Hepatocyte (in vitro differentiated cells): ENCODE data around the gene RASAL2.

Experiments used
- EZH2 ChIP-seq: fragments of 200-600 bp; sonication (generic); IDR thresholded peaks from 2 replicates; pipeline ENCODE4 v1.6.1; 2016; ENCODE audit warnings: antibody characterized with exemption, mild to moderate bottlenecking, borderline replicate concordance
- EZH2phosphoT487 ChIP-seq: fragments of 200-600 bp; sonication (generic); IDR thresholded peaks from one replicate; pipeline ENCODE4 v1.6.1; 2018; ENCODE audit warnings: antibody characterized with exemption, mild to moderate bottlenecking, low read depth, moderate library complexity; ENCODE audit not compliant: unreplicated experiment, severe bottlenecking
- TF ChIP-seq, protein P1 (sequence below): fragments of 200-600 bp; sonication (generic); IDR thresholded peaks from 2 replicates; pipeline ENCODE4 v1.5.1; 2016; ENCODE audit warnings: antibody characterized with exemption, mild to moderate bottlenecking; ENCODE audit not compliant: poor library complexity

- TF ChIP-seq EZH2phosphoT487 (no peak), EZH2 (no peak)
- TF ChIP-seq, protein P1, sequence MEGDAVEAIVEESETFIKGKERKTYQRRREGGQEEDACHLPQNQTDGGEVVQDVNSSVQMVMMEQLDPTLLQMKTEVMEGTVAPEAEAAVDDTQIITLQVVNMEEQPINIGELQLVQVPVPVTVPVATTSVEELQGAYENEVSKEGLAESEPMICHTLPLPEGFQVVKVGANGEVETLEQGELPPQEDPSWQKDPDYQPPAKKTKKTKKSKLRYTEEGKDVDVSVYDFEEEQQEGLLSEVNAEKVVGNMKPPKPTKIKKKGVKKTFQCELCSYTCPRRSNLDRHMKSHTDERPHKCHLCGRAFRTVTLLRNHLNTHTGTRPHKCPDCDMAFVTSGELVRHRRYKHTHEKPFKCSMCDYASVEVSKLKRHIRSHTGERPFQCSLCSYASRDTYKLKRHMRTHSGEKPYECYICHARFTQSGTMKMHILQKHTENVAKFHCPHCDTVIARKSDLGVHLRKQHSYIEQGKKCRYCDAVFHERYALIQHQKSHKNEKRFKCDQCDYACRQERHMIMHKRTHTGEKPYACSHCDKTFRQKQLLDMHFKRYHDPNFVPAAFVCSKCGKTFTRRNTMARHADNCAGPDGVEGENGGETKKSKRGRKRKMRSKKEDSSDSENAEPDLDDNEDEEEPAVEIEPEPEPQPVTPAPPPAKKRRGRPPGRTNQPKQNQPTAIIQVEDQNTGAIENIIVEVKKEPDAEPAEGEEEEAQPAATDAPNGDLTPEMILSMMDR, result no peak
These were observed 190.2 kb downstream of the RASAL2 start for GRCh38 chr1:178284058-178284457.
